HG03135 (cell line): ENCODE results near the gene CHMP2A.

Experiments used
- ATAC-seq: cut with Tn5 transposase; IDR thresholded peaks from one replicate; pipeline ENCODE4 v1.9.1; 2021; ENCODE audit warnings: mild to moderate bottlenecking, moderate library complexity; ENCODE audit not compliant: unreplicated experiment

The CHMP2A gene

DNA sequence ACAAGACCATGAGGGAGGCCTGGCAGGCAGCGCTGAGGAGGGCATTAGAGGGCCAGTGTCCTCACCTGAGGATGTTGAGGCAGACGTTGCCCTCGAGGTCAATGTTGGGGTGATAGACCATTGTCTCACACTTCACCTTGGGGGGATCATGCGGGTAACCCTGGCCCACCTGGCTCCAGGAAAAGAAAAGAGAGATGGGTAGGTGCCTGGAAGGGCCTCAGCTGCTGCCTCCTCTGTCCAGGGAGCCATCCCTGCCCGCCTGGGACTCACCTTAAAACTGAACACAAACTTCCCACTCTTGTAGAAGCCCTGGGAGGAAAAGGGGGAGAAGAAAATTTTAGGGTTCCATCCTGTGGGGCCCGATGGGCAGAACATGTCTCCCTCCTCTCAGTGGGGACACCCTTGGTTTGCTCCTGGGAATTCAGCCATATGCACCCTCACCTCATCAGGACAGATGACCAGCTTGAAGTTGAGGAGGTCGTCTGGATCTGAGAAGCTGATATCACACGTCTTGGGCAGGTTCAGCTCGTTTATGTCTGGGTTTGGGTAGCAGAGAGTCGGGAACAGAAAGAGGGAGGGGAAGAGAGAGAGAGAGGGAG, 1.8 kb upstream of the CHMP2A start:
- ATAC-seq = no peak

GRCh38 chr19:58555920-58556621, 1.2 kb upstream of the CHMP2A start:
- ATAC-seq = no peak

DNA sequence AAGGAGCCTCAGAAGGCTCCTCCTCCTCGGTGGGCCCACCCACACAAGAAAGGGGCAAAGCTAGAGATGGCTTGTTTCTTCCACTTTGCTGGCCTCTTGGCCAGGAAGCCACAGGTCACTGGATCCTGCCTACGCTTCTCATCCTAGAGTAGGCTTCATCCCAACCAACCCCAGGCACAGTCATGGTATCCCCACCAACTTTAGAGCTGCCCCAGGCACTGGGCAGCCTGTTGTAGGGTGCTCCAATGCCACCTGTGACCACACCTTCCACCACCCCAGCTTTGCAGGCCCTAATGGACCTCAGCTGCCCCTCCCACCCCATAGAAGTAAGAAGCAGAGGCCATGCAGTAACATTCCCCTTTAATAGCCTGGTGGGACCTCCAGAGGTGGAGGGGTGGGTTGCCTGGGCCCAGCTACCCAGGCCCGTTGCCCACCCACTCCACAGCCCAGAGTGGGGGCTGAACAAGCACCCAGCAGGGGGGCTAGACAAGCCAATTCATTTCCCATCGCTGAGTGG, 522 bp upstream of the CHMP2A start:
- no peak for ATAC-seq

DNA sequence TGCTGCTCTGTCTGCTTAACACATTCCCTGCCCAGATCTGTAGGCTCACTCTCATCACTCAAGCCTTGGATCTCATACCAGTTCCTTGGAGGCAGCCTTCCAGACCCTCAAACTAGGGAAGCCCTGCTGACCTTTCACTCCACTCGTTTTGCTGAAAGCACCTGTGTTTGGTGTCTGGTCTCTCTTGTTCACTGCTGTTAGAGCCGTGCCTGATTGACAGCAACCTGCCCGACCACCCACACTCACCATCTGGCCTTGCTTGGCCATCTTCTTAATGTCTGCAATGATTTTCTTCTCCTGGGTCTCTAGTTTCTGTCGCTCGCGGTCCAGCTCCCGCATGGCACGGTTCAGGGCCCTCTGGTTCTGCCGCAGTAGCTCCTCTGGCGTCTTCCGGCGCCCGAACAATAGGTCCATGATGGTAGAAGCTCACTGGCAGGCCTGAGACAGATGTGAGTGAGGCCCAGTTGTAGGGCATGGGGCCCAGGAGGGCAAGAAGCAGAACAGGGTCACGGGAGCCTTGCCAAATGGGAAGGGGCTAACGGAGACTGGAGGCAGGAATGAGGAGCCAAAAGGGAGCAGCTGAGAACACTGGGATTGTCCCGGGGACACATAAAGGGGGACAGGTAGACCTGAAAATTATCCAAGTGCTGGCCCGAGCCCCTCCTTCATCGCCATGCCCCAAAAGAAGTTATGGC, 959 bp downstream of the CHMP2A start:
- no peak for ATAC-seq

DNA sequence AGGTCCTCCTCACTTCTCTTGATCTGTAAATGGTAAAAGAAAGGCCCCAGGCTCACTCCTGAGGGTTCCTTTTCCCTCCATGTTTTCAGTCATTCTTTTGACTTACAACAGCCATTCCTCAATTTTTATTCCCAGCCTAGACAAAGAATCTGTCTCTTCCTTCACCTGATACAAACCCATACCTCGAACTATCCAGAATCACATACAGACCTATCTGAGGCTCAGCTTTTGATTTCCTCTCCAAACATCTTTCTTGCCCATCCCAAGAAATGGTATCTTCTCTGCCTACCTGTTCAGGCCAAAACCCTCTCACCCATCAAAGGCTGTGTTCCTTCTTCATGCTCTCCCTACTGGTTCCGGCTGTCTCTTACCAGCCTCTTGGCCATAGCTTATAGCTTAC, 2.2 kb downstream of the CHMP2A start:
- no peak for ATAC-seq

DNA sequence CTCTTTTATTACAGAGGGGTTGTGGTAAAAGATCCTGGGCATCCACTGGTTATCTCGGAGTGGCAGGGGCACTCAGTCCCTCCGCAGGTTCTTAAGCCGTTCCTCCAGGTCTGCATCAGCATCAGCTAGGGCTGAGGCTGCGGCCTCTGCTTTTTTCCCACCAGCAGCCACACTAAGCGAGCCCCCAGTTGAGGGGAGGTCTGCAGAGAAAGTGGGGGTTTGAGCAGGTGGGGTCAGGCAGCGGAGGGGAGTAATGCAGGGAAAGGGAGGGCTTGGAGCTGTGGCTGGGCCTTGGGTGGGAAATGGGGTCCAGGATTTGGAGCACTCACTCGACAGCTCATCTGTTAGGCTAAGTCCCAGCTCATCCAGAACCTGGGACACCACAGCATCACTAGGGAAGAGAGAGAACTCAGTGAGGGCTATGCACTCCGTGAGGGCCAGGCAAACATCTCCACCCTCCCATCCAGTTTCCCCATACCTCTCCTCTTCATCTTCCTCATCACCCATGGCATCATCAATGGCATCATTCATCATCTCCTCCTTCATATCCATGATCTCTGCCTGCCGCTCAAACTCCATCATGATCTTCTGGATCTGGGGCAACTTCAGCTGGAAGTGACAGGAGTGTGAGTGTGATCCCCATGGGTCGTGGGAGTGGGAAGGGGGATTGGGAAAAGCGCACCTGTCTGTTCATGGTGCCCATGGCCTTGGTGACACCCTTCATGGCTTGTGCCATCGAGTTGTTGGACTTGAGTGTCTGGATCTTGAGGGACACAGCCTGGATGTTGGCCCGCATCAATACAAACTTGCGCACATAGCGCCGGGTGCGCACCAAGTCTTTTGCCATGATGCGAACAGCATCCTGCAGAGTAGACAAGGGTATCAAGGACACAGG, 3.1 kb downstream of the CHMP2A start:
- ATAC-seq = no peak

DNA sequence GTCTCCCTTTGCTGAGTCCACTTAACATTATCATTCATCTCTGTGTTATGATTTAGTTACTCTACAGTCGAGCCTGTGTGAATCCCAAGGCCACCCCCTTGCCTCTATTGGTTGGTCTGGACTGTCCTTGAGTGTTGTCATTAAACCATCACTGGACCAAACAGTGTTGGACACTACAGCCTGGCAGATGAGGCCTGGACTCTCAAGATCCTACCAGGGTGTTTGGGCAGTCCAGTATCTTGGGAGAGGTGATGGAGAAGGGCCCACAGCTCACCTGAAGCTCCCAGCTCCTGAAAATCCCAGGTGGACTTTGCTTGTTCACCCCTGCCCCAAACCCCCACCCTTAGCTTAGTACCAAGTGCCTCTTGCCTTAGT, 3.8 kb downstream of the CHMP2A start:
- no peak for ATAC-seq

DNA sequence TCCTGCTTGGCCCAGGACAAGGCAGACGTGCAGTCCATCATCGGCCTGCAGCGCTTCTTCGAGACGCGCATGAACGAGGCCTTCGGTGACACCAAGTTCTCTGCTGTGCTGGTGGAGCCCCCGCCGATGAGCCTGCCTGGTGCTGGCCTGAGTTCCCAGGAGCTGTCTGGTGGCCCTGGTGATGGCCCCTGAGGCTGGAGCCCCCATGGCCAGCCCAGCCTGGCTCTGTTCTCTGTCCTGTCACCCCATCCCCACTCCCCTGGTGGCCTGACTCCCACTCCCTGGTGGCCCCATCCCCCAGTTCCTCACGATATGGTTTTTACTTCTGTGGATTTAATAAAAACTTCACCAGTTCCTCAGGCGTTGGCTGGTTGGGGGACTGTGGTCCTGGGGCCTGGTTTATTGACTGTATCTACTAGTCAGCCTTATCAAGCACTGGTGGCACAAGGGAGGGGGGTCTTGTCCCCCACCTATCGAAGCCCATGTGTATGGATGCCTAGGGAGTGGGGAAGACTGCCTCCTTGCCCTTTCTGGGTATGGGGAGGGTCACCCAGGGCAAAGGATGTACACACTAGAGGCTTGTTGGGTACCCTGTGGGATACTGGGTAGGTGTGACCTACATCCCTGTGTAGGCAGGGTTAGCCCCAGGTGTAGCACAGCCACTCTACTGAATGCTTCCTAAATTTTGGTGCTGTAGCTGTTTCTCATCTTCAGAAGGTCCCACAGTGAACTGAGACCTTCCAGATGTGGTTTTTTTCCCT, 4.4 kb downstream of the CHMP2A start:
- ATAC-seq = no peak

- ATAC-seq = no peak
Observed at GRCh38 chr19:58549664-58550361, 5.1 kb downstream of the CHMP2A start.

- no peak for ATAC-seq
Observed at GRCh38 chr19:58548859-58549663, 5.8 kb downstream of the CHMP2A start.

GRCh38 chr19:58547323-58548312, 7.3 kb downstream of the CHMP2A start:
- ATAC-seq = no peak

DNA sequence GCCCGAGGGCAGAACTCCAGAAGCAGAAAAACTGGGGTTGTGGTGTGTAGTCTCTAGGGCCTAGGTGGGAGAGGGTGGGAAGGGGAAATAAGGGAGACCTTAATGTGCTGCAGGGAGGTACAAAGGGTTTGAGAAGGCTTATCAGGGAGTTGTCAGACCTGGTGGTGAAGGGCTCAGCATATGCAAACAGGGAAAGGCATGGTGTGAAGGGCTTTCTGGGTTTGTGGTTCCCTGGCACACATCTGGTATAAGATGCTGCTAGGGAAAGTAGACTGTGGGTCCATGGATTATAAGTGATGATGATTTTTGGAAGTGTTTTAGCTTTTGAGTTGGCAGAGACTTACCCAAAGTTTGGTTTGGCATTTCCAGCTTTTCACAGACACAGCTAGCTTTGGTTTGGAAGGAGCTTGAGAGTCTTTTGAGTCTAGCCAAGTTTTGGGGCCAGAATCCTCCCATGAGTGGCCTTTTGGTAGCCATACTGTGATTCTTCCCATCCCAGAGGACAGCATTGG, 8.8 kb downstream of the CHMP2A start:
- no peak for ATAC-seq

DNA sequence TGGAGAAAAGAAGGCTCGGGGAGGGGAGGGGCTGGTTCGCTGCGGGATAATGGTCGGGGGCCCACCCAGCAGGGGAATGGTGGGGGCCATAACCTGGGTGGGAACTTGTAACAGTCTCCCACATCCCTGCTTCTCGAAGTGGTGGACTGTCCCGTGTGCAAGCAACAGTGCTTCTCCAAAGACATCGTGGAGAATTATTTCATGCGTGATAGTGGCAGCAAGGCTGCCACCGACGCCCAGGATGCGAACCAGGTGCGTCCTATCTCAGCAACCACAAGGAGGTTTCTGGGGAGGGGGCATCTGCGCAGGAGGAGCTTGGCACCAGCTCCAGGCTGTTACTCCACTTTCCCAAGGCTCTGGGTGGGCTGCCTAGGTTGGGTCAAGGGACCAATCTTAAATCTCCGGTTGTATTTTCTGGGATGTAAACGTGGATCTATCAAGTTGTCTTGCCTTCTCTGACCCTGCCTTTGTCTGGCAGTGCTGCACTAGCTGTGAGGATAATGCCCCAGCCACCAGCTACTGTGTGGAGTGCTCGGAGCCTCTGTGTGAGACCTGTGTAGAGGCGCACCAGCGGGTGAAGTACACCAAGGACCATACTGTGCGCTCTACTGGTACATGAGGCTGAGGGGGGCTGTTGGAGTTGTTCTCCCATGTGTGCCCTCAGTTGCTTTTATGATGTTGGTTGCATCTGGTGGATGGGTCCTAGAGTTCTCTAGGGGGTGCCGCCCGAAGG, 9.5 kb downstream of the CHMP2A start:
- ATAC-seq = no peak

DNA sequence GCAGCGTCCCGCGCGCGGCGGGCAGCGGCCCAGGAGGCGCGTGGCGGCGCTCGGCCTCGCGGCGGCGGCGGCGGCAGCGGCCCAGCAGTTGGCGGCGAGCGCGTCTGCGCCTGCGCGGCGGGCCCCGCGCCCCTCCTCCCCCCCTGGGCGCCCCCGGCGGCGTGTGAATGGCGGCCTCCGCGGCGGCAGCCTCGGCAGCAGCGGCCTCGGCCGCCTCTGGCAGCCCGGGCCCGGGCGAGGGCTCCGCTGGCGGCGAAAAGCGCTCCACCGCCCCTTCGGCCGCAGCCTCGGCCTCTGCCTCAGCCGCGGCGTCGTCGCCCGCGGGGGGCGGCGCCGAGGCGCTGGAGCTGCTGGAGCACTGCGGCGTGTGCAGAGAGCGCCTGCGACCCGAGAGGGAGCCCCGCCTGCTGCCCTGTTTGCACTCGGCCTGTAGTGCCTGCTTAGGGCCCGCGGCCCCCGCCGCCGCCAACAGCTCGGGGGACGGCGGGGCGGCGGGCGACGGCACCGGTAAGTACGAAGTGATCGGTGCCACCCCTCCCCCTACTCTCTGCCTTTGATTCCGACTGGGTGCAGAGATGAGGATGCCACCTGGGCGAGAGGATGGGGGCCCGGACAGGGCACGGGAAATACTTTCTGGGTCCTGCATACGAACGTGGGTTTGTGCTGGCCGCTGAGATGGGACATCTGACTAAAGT, 10.2 kb downstream of the CHMP2A start:
- peak; percentile 44 for ATAC-seq

DNA sequence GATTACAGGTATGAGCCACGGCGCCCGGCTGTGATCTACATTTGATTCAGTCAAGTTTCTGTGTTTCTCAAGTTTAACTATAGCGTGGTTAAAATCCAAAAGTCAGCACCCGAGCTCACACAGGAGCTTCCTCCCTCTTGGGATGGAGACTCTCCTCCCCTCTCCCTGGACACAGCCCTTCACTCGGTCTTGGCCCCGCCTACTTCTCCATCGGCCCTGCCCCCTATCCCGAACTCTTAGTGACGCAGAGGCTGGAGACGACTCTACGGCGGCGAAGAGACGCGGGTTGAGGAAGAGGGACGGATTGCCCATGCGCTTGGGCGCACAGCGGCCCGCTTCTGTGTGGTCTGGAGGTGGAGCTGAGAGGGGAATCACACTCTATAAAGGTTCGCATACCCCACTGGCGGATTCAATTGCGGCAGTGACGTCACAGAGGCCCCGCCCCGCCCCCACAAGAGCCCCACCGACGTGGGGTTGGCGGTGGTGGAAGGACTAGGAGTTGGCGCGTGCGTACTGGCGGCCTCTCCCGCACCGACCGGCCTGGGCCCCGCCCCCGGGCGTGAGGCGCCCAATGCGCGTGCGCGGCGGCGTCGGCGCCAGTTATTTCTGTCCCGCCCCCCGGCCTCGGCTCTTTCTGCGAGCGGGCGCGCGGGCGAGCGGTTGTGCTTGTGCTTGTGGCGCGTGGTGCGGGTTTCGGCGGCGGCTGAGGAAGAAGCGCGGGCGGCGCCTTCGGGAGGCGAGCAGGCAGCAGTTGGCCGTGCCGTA, 10.9 kb downstream of the CHMP2A start, which contains the start of gene TRIM28:
TRIM28 (plus strand) TSS at position 239 of the 765 bp plus-strand sequence. CDS start 694 bp downstream, outside the sequence.
- ATAC-seq = peak; percentile 76
